ENCODE data around the gene TMED10.

GRCh38 chr14:75125617-75126016, 50.8 kb downstream of the TMED10 start:
- TF ChIP-seq CTCF (IDR thresholded peaks at IDR 0.05; ENCODE audit: poor library complexity, severe bottlenecking): no peak
- no peak for TF ChIP-seq EP300 (conservative IDR thresholded peaks at IDR 0.05; ENCODE audit: poor library complexity, severe bottlenecking)
- TF ChIP-seq, protein P1, sequence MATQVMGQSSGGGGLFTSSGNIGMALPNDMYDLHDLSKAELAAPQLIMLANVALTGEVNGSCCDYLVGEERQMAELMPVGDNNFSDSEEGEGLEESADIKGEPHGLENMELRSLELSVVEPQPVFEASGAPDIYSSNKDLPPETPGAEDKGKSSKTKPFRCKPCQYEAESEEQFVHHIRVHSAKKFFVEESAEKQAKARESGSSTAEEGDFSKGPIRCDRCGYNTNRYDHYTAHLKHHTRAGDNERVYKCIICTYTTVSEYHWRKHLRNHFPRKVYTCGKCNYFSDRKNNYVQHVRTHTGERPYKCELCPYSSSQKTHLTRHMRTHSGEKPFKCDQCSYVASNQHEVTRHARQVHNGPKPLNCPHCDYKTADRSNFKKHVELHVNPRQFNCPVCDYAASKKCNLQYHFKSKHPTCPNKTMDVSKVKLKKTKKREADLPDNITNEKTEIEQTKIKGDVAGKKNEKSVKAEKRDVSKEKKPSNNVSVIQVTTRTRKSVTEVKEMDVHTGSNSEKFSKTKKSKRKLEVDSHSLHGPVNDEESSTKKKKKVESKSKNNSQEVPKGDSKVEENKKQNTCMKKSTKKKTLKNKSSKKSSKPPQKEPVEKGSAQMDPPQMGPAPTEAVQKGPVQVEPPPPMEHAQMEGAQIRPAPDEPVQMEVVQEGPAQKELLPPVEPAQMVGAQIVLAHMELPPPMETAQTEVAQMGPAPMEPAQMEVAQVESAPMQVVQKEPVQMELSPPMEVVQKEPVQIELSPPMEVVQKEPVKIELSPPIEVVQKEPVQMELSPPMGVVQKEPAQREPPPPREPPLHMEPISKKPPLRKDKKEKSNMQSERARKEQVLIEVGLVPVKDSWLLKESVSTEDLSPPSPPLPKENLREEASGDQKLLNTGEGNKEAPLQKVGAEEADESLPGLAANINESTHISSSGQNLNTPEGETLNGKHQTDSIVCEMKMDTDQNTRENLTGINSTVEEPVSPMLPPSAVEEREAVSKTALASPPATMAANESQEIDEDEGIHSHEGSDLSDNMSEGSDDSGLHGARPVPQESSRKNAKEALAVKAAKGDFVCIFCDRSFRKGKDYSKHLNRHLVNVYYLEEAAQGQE (IDR thresholded peaks at IDR 0.05; ENCODE audit: borderline replicate concordance): no peak
- TF ChIP-seq TAF1 (IDR thresholded peaks at IDR 0.05; ENCODE audit: low read depth): no peak
- TF ChIP-seq EZH2 (IDR thresholded peaks at IDR 0.05; ENCODE audit: borderline replicate concordance, insufficient read depth, low read length, poor library complexity, severe bottlenecking): no peak
- TF ChIP-seq POLR2AphosphoS5 (IDR thresholded peaks at IDR 0.05): no peak
